ENCODE measurements around the gene OR51B5.
"Not testable (repeated sequence)": the region's sequence is repeated elsewhere in the genome, so short reads cannot be mapped to it uniquely, and the experiment has no call there.

OR51B5 gene

DNA sequence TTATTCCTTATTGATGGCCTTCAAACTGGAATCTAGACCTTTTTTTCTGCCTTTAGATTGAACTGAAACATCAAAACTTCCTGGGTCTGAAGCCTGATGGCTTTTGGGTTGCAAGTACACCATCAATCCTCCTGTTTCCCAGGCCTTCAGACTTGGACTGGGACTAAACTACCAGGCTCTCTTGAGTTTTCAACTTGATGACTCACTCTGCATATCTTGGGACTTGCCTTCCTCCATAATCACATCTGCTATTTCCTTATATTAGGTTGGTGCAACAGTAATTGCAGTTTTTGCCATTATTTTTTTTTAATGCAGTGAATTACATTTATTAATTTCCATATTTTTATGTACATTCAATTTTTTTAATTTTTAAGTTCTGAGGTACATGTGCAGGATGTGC is 7.0 kb downstream of the OR51B5 start:
- DNase-seq (ENCODE audit: low read depth in 2 of 2), result no peak

DNA sequence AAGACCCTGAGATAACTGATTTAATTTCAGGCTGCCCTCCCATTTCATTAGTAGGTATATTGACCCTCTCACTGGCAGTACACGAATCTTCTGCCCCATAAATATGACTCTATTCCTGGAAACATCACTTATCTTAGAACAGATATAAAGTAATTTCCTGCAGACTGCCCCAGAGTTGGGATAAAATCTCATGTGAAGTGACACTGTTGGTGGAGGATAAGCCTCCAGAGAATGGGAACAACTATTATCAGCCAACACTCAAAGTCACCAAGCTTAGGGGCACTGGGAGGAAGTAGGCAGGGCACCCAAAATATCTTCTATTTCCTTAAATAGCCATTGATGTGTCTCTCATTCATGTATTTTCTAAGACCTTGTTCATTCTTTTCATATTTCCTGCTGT is 8.2 kb downstream of the OR51B5 start:
- no peak for DNase-seq (ENCODE audit: low read depth in 2 of 2)

DNA sequence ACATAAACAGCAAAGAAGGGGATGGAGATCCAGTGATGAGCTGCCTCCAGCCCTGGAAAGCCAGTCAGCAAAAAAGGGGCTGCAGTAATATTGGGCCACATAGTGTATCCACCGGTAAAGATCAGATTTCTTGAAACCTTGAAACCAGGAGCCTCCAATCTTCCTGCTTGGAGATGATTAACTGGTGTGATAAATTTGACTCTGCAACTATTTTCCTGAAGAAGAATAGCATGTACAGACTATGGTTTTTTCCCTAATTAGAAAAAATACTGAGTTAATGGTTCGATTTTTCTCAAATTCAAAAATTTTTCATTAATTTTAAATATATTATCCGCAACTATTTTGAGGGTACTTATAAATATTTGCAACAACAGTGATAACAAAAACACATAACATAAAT is 19.1 kb downstream of the OR51B5 start, which contains the start of gene OR51B2:
Gene OR51B2 (minus strand): TSS at position 101 of the 400 bp plus-strand sequence. CDS start 0 bp downstream, at position 101.
- no peak for DNase-seq (ENCODE audit: low read depth in 2 of 2)

DNA sequence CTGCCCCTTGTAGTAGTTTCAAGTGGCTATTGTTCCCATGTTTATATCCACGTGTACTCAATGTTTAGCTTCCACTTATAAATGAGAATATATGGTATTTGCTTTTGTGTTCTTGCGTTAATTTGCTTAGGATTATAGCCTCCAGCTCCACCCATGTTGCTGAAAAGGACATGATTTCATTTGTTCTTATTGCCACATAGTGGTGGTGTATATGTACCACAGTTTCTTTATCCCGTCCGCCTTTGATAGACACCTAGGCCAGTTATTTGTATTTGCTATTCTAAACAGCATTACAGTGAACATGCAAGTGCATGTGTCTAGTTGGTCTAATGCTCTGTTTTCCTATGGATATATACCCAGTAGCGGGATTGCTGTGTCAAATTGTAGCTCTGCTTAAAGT is 26.0 kb downstream of the OR51B5 start:
- DNase-seq (ENCODE audit: low read depth in 2 of 2), result no peak

DNA sequence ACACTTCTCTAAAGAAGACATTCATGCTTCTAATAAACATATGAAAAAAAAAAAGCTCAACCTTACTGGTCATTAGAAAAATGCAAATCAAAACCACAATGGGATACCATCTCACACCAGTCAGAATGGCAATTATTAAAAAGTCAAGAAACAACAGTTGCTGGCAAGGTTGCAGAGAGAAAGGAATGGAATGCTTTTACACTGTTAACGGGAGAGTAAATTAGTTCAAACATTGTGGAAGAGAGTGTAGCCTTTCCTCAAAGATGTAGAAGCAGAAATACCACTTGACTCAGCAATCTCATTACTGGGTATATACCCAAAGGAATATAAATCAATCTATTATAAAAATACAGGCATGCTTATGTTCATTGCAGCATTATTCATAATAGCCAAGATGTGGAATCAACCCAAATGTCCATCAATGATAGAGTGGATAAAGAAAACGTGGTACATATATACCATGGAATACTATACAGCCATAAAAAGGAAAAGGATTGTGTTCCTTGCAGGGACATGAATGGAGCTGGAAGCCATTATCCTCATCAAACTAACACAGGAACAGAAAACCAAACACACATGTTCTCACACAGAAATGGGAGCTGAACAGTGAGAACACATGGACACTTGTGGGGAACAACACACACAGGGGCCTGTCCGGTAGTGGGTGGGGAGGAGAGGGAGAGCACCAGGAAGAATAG is 29.8 kb downstream of the OR51B5 start:
- not testable (repeated sequence) for DNase-seq (ENCODE audit: low read depth in 2 of 2)

DNA sequence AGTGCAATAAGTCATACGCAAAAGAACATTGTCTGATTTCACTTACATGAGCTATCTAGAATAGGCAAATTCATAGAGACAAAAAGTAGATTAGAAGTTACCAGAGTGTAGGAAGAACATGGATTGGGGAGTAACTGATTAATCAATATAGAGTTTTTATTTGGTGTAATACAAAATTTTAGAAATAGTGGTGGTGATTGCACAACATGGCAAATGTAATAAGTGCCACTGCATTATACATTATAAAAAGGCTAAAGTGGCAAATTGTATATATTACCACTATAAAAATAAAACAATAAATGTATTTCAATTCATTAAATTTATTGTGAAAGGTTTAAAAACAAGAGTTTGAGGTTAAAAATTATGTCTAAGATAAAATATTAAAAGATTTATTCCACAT is 32.9 kb downstream of the OR51B5 start:
- DNase-seq (ENCODE audit: low read depth in 2 of 2), result no peak

DNA sequence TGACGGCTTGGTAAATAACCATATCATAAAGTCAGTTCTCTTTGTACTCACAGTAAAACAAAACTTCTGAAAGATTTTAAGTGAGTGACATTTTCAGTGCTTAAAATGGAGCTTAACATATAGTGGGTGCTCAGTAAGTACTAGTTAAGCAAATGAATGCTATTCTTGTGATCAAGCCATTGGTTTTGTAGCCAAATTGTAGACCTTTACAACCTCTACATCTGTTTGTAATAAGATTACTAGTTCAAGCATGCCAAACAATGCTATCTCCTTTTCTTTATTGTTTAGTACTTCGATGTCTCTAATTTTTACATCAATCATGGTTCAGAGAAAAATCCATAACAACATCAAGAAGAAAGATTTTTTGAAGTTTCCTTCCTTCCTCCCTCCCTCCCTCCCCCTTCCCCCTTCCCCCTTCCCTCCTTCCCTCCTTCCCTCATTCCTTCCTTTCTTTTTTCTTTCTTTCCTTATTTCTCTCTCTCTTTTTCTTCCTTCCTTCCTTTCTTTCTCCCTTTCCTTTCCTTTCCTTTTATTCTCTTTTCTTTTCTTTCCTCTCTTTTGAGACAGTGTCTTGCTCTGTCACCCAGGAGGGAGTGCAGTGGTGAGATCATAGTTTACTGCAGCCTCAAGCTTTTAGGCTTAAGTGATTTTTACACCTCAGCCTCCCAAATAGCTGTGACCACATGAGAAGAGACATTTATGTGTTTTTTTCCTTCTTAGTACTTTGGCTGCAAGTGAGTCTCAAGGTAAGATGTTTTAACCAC is 35.9 kb downstream of the OR51B5 start:
- no peak for DNase-seq (ENCODE audit: low read depth in 2 of 2)

DNA sequence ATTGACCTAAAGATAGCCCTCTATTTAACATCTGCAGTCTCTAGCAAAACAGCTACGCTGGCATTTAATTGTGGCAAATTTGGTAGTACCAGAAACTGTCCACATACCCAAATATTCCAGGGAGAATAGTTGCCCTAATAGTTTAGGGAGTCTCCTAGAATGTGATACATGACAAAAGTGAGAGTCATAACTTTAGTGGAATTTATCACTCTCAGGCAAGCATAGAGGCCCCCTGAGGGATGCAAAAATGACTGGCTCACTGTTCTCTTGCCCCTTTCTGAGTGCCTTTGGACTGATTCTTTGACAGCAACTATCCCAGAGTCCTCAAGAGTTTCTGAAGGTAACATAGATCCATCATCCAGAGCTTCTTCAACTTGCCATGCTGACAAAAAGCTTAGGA is 39.3 kb downstream of the OR51B5 start:
- no peak for DNase-seq (ENCODE audit: low read depth in 2 of 2)

DNA sequence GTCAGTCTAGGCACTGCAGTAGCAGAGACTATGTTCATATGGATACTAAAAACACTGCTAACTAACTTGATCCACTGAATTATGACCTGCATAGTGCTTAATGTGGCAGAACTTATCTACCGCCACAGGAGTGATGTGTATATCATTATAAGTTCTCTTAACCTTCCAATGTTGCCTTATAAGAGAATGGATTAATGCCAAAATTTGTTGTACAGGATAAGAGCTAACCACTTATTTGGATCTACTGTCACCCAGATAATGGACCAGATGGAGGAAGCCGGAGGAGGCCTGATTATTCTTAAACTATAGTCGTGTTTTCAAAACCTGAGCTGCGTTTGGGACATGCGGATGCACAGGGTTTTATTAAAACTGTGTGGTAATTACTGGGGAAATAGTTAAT is 39.7 kb downstream of the OR51B5 start:
- DNase-seq (ENCODE audit: low read depth in 2 of 2), result no peak

DNA sequence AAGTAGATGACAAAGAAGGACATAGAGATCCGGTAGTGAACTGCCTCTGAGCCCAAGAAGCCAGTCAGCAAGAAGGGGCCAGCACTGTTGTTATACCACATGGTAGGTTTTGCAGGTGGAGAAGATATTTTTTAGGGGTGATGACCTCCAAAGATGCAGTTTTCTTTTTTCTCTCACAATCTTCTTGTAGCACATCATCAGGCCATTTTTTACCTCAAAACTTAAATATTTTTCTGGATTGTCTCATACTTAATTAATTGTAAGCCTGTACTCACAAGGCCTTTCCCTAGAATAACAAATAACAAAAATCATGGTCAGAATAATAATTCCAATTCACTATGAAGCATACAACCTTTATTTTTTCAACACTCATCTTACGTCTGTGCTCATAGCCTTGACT is 41.5 kb downstream of the OR51B5 start, which contains the start of gene OR51B4:
Gene OR51B4 (minus strand): TSS at position 101 of the 400 bp plus-strand sequence. CDS start 0 bp downstream, at position 101.
- DNase-seq (ENCODE audit: low read depth in 2 of 2), result no peak

DNA sequence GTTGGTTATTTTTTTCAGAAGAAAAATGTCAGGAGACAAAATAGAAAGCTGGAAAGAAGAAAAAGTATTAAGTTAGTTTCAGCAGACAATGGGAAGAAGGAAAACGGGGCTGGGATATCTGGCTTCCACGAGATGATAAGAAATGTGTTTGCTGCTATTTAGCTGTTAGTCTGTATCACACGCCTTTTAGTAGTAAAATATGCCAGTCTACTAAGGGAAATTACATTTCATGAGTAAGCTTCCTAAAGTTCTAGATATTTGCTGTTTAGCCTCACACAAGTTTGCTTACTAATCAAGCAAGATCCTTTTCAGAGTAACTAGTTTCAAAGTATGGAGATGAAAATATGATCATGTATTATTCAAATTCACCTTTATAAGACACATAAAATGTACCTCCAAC is 43.1 kb downstream of the OR51B5 start:
- DNase-seq (ENCODE audit: low read depth in 2 of 2), result no peak

DNA sequence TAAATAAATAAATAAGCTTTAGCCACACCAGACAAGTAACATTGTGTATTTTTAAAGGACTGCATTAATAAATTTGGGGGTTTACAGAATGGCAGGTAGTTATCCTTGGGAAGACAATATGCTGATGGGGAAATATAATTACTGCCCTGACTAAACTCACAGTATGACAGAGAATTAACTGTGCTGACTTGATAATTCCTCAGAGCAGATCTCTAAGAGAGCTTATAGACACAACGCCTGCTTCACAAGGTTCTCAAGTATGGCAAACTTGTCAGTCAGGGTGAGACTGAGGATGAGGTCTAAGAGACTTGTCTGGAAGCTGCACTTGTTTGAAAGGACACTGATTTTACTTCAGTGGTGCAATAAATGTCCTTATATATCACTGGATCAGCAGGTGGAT is 44.9 kb downstream of the OR51B5 start:
- no peak for DNase-seq (ENCODE audit: low read depth in 2 of 2)

DNA sequence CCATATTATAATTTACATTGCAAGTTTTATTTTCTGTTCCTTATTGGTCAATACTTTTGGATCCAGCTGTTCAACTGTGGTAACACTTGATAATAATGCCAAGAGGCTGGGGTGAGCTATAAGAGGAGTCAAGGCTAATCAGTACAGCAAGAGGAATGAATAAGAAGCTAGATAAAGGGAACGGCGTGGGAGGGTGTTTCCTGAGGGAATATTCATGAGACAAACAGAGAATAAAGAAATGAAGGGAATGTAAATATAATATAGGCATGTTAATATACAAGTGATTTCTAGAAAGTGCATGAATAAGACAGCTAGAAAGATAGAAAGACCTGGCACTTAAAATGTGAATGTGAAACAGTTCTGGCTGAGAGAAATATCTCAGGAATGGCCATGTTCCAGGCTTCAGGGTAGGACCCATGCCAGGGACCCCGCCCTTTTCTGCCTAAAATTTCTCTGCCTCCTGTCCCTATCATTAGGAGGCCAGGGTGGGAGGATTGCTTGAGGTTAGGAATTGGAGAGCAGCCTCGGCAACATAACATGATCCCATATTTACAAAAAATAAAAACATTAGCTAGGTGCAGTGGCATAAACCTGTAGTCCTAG is 45.5 kb downstream of the OR51B5 start:
- DNase-seq (ENCODE audit: low read depth in 2 of 2), result no peak

DNA sequence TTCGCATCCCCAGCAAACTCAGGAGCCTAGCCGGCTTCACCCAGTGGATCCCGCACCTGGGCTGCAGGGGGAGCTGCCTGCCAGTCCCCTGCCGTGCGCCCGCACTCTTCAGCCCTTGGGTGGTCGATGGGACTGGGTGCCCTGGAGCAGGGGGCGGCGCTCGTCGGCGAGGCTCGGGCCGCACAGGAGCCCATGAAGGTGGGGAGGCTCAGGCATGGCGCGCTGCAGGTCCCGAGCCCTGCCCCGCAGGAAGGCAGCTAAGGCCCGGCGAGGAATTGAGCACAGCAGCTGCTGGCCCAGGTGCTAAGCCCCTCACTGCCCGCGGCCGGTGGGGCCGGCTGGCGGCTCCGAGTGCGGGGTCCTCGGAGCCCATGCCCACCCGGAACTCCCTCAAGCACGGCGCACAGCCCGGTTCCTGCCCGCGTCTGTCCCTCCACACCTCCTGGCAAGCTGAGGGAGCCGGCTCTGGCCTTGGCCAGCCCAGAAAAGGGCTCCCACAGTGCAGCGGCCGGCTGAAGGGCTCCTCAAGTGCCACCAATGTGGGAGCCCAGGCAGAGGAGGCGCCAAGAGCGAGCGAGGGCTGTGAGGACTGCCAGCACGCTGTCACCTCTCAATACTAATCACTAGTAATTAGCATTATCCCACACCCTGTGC is 48.9 kb downstream of the OR51B5 start:
- not testable (repeated sequence) for DNase-seq (ENCODE audit: low read depth in 2 of 2)

DNA sequence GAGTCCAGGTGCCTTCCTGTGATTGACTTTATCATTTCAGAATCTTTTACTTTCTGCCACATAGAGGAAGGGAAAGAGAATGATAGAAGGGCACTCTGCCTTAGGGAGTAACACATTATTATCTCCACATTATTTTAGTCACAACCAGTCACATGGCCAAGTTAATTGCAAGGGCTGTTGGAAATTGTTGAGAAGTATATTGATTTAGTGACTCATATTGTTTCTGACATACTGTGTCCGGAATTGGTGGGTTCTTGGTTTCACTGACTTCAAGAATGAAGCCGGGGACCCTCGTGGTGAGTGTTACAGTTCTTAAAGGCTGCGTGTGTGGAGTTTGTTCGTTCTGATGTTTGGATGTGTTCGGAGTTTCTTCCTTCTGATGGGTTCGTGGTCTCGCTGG is 50.3 kb downstream of the OR51B5 start:
- DNase-seq (ENCODE audit: low read depth in 2 of 2), result no peak
